HepG2 (cell line): ENCODE measurements around the gene PNPLA3. TPM values are rescaled to one million over a fixed set of nuclear protein-coding genes. Genes with fewer than 3 reads are reported as not detected.

ENCODE experiments used
- ATM ChIP-seq: fragments of 450-650 bp; IDR thresholded peaks from 2 replicates; pipeline ENCODE4 v1.7.1; 2017; ENCODE audit warnings: mild to moderate bottlenecking, borderline replicate concordance
- HNF1B ChIP-seq: sonication (generic); formaldehyde crosslinking; IDR thresholded peaks from 2 replicates; pipeline ENCODE4 v1.5.1; 2020; ENCODE audit warnings: mild to moderate bottlenecking, moderate library complexity, missing genetic modification reagents
- KLF12 ChIP-seq: sonication (generic); formaldehyde crosslinking; IDR thresholded peaks from 2 replicates; pipeline ENCODE4 v1.4.0; 2020; ENCODE audit warnings: missing genetic modification reagents, borderline replicate concordance
- MAF1 ChIP-seq: sonication (generic); formaldehyde crosslinking; IDR thresholded peaks from 2 replicates; pipeline ENCODE4 v1.5.0; 2020; ENCODE audit warnings: missing genetic modification reagents, borderline replicate concordance
- MTA3 ChIP-seq: sonication (generic); formaldehyde crosslinking; IDR thresholded peaks from 2 replicates; pipeline ENCODE4 v1.4.0; 2020; ENCODE audit warnings: missing genetic modification reagents
- NFE2 ChIP-seq: sonication (generic); formaldehyde crosslinking; IDR thresholded peaks from 2 replicates; pipeline ENCODE4 v1.4.0; 2020; ENCODE audit warnings: missing genetic modification reagents
- NFKBIZ ChIP-seq: IDR thresholded peaks from 2 replicates; pipeline ENCODE4 v1.6.1; 2018; ENCODE audit warnings: missing genetic modification reagents, missing compliant biosample characterization
- PCBP2 ChIP-seq: fragments of 200-400 bp; formaldehyde crosslinking; optimal IDR thresholded peaks from 2 replicates; pipeline ENCODE3; 2018; ENCODE audit warnings: low read length, low read depth; ENCODE audit not compliant: poor library complexity, severe bottlenecking
- RBM39 ChIP-seq: fragments of 200-400 bp; formaldehyde crosslinking; IDR thresholded peaks from one replicate; pipeline ENCODE4 v1.6.1; 2018; ENCODE audit warnings: antibody characterized with exemption, mild to moderate bottlenecking, low read depth, low read length; ENCODE audit not compliant: poor library complexity, severe bottlenecking
- SMARCC2 ChIP-seq: fragments of 450-650 bp; IDR thresholded peaks from 2 replicates; pipeline ENCODE4 v1.6.1; 2017; ENCODE audit warnings: antibody characterized with exemption, mild to moderate bottlenecking
- SMC3 ChIP-seq: IDR thresholded peaks from 2 replicates; pipeline ENCODE4 v1.6.1; 2011; ENCODE audit warnings: low read length, improper control_type of control experiment
- SP4 ChIP-seq: sonication (generic); formaldehyde crosslinking; IDR thresholded peaks from 2 replicates; pipeline ENCODE4 v1.8.1; 2023; ENCODE audit warnings: mild to moderate bottlenecking, missing genetic modification reagents
- SRSF1 ChIP-seq: fragments of 200-400 bp; formaldehyde crosslinking; optimal IDR thresholded peaks from 2 replicates; pipeline ENCODE3; 2017; ENCODE audit warnings: mild to moderate bottlenecking, low read depth, low read length, moderate library complexity
- YEATS2 ChIP-seq: sonication (generic); formaldehyde crosslinking; IDR thresholded peaks from 2 replicates; pipeline ENCODE4 v1.4.0; 2020; ENCODE audit warnings: missing genetic modification reagents, borderline replicate concordance
- ZC3H13 ChIP-seq: sonication (generic); formaldehyde crosslinking; IDR thresholded peaks from 2 replicates; pipeline ENCODE4 v1.8.1; 2023; ENCODE audit warnings: mild to moderate bottlenecking, missing genetic modification reagents, moderate library complexity
- ZFP36 ChIP-seq: fragments of 150-350 bp; IDR thresholded peaks from 2 replicates; pipeline ENCODE4 v1.6.1; 2018; ENCODE audit warnings: borderline replicate concordance, low read length, low read depth; ENCODE audit not compliant: partially characterized antibody
- ZMYM4 ChIP-seq: sonication (generic); formaldehyde crosslinking; IDR thresholded peaks from 2 replicates; pipeline ENCODE4 v1.8.1; 2023; ENCODE audit warnings: mild to moderate bottlenecking, missing genetic modification reagents
- ZNF12 ChIP-seq: sonication (generic); formaldehyde crosslinking; IDR thresholded peaks from 2 replicates; pipeline ENCODE4 v1.5.0; 2020; ENCODE audit warnings: missing genetic modification reagents
- ZNF225 ChIP-seq: sonication (generic); formaldehyde crosslinking; IDR thresholded peaks from 2 replicates; pipeline ENCODE4 v1.4.0; 2020; ENCODE audit warnings: mild to moderate bottlenecking, missing genetic modification reagents
- ZNF33A ChIP-seq: sonication (generic); formaldehyde crosslinking; IDR thresholded peaks from 2 replicates; pipeline ENCODE4 v1.5.1; 2020; ENCODE audit warnings: missing genetic modification reagents, mild to moderate bottlenecking, moderate library complexity, borderline replicate concordance
- ZNF343 ChIP-seq: sonication (generic); formaldehyde crosslinking; IDR thresholded peaks from 2 replicates; pipeline ENCODE4 v1.4.0; 2020; ENCODE audit warnings: mild to moderate bottlenecking, missing genetic modification reagents
- ZNF496 ChIP-seq: sonication (generic); formaldehyde crosslinking; IDR thresholded peaks from 2 replicates; pipeline ENCODE4 v1.8.1; 2023; ENCODE audit warnings: mild to moderate bottlenecking, moderate library complexity, missing genetic modification reagents; ENCODE audit not compliant: insufficient replicate concordance
- ZNF543 ChIP-seq: sonication (generic); formaldehyde crosslinking; IDR thresholded peaks from 2 replicates; pipeline ENCODE4 v1.4.0; 2020; ENCODE audit warnings: mild to moderate bottlenecking, missing genetic modification reagents
- ZNF567 ChIP-seq: sonication (generic); formaldehyde crosslinking; IDR thresholded peaks from 2 replicates; pipeline ENCODE4 v1.8.1; 2023; ENCODE audit warnings: mild to moderate bottlenecking, missing genetic modification reagents, borderline replicate concordance
- ZNF576 ChIP-seq: sonication (generic); formaldehyde crosslinking; IDR thresholded peaks from 2 replicates; pipeline ENCODE4 v1.4.0; 2020; ENCODE audit warnings: mild to moderate bottlenecking, missing genetic modification reagents
- ZNF597 ChIP-seq: sonication (generic); formaldehyde crosslinking; IDR thresholded peaks from 2 replicates; pipeline ENCODE4 v1.5.0; 2020; ENCODE audit warnings: missing genetic modification reagents
- ZNF639 ChIP-seq: conservative IDR thresholded peaks from 2 replicates; pipeline ENCODE4 v1.6.1; 2018; ENCODE audit warnings: missing genetic modification reagents
- polyA plus RNA-seq, 8 experiments: library from polyadenylated mRNA; depleted of rRNA in 3 of 8; stranded (reverse) in 7 of 8; unstranded in 1 of 8; fragments of >200 nt; fragmentation: Illumina TruSeq in 4 of 8; extraction: Trizol in 4 of 8; gene quantifications; 2 replicates each; pipeline versions ENCODE4 v1.2.1 to v1.2.3, GENCODE V29; 2011 to 2016; ENCODE audit warnings: low read depth in 4 of 8, missing spikeins in 1 of 8, mixed read lengths in 1 of 8; ENCODE audit not compliant: insufficient read depth in 1 of 8
- total RNA-seq, 5 experiments: library from RNA; depleted of rRNA; stranded (reverse); fragments of >200 nt; fragmentation: Illumina TruSeq; extraction: Trizol; gene quantifications; 2 replicates each; pipeline ENCODE4 v1.2.3, GENCODE V29; 2016; ENCODE audit warnings: low read depth in 1 of 5

PNPLA3 gene
- total and polyA plus RNA-seq, 2 of the 13 experiments (the other 11 are each of a cell fraction or from before 2014, with no cell fraction given), result 16.9 to 19.8 TPM

GRCh38 chr22:43923631-43924464 is at the start of gene PNPLA3 (continued):
- TF ChIP-seq SRSF1, result peak; percentile 65
- TF ChIP-seq NFE2 (CRISPR knock-in tag), result no peak
- no peak for TF ChIP-seq ZNF597
- no peak for TF ChIP-seq ZNF576 (CRISPR knock-in tag)
- TF ChIP-seq NFKBIZ (CRISPR knock-in tag), result no peak; the same call in 1 of the 2 replicates
- TF ChIP-seq SMARCC2, result no peak
- peak; percentile 90 for TF ChIP-seq SP4 (CRISPR knock-in tag)
- TF ChIP-seq ZFP36, result no peak
- peak; percentile 45; the same call in 1 of the 2 replicates for TF ChIP-seq ZNF543 (CRISPR knock-in tag)
- TF ChIP-seq KLF12 (CRISPR knock-in tag), result no peak; the same call in 1 of the 2 replicates
- no peak for TF ChIP-seq ZNF33A (CRISPR knock-in tag)
- no peak for TF ChIP-seq PCBP2
- no peak for TF ChIP-seq ATM
- peak; percentile 44 for TF ChIP-seq RBM39
- TF ChIP-seq MTA3 (CRISPR knock-in tag), result no peak
- 0 out of 2 replicates have a peak, but pooled peaks have one; percentile 59 for TF ChIP-seq ZNF343
- no peak; the same call in 1 of the 2 replicates for TF ChIP-seq ZNF639 (CRISPR knock-in tag)
- TF ChIP-seq SMC3, result no peak
- peak; percentile 87 for TF ChIP-seq ZC3H13
- TF ChIP-seq ZNF12, result peak; percentile 55
- no peak; the same call in 1 of the 2 replicates for TF ChIP-seq YEATS2
- no peak for TF ChIP-seq ZNF225 (CRISPR knock-in tag)
- TF ChIP-seq ZMYM4 (CRISPR knock-in tag), result peak; percentile 80
- no peak for TF ChIP-seq ZNF567 (CRISPR knock-in tag)
- no peak; the same call in 1 of the 2 replicates for TF ChIP-seq MAF1 (CRISPR knock-in tag)
- 0 out of 2 replicates have a peak, but pooled peaks have one; percentile 10 for TF ChIP-seq HNF1B
- no peak for TF ChIP-seq ZNF496 (CRISPR knock-in tag)
